ENCODE data around the gene FARP1.
A peak's percentile ranks its signal among the peaks of the same experiment; 100 is the strongest.

FARP1 gene

GRCh38 chr13:98492335-98493041 lies 349.6 kb downstream of the FARP1 start:
- Histone ChIP-seq H3K4me3 (ENCODE audit: low read depth in 1 of 2, low read length in 1 of 2) (no peak overlapping the region), H3K9me3 (no peaks in the 10 kb centered on the region), H3K27me3 (no peaks in the 10 kb centered on the region), H3K36me3 (peaks cover 4% of the 10 kb centered on the region), H3K4me1 (ENCODE audit: control insufficient read depth in 1 of 2, insufficient read depth in 1 of 2, low read depth in 1 of 2, low read length in 1 of 2) (peaks cover 9 to 19% of the 10 kb centered on the region in 2 experiments), H3K27ac (no peak overlapping the region)
- TF ChIP-seq CTCF (IDR thresholded peaks at IDR 0.05), result no peak

- Histone ChIP-seq H3K27ac (no peak overlapping the region), H3K9me3 (no peaks in the 10 kb centered on the region), H3K4me3 (ENCODE audit: low read depth in 1 of 2, low read length in 1 of 2) (no peak overlapping the region), H3K27me3 (no peaks in the 10 kb centered on the region), H3K36me3 (peaks cover 6% of the 10 kb centered on the region), H3K4me1 (ENCODE audit: control insufficient read depth in 1 of 2, insufficient read depth in 1 of 2, low read depth in 1 of 2, low read length in 1 of 2) (peaks cover 4 to 15% of the 10 kb centered on the region in 2 experiments)
- TF ChIP-seq CTCF (IDR thresholded peaks at IDR 0.05), result no peak
These were observed 350.3 kb downstream of the FARP1 start for GRCh38 chr13:98493042-98493712.

GRCh38 chr13:98494769-98495168 lies 351.9 kb downstream of the FARP1 start:
- no peak overlapping the region for H3K4me3 ChIP-seq (ENCODE audit: low read depth in 1 of 2, low read length in 1 of 2)
- no peak overlapping the region for H3K27ac ChIP-seq
- no peak for TF ChIP-seq CTCF (IDR thresholded peaks at IDR 0.05)
- peaks cover 4 to 15% of the 10 kb centered on the region in 2 experiments for H3K4me1 ChIP-seq (ENCODE audit: control insufficient read depth in 1 of 2, insufficient read depth in 1 of 2, low read depth in 1 of 2, low read length in 1 of 2)
- no peaks in the 10 kb centered on the region for H3K9me3 ChIP-seq
- H3K27me3 ChIP-seq, result no peaks in the 10 kb centered on the region
- H3K36me3 ChIP-seq, result peaks cover 18% of the 10 kb centered on the region

GRCh38 chr13:98495627-98496478 lies 353.0 kb downstream of the FARP1 start:
- Histone ChIP-seq H3K9me3 (no peaks in the 10 kb centered on the region), H3K4me1 (ENCODE audit: control insufficient read depth in 1 of 2, insufficient read depth in 1 of 2, low read depth in 1 of 2, low read length in 1 of 2) (peaks cover 4 to 15% of the 10 kb centered on the region in 2 experiments), H3K36me3 (peaks cover 19% of the 10 kb centered on the region), H3K27me3 (no peaks in the 10 kb centered on the region), H3K4me3 (ENCODE audit: low read depth in 1 of 2, low read length in 1 of 2) (no peak overlapping the region), H3K27ac (peak overlapping the region; percentile 14)
- TF ChIP-seq CTCF (IDR thresholded peaks at IDR 0.05), result no peak

- Histone ChIP-seq H3K4me1 (ENCODE audit: control insufficient read depth in 1 of 2, insufficient read depth in 1 of 2, low read depth in 1 of 2, low read length in 1 of 2) (peaks cover 4 to 15% of the 10 kb centered on the region in 2 experiments), H3K27me3 (no peaks in the 10 kb centered on the region), H3K9me3 (no peaks in the 10 kb centered on the region), H3K27ac (no peak overlapping the region), H3K36me3 (peaks cover 19% of the 10 kb centered on the region), H3K4me3 (ENCODE audit: low read depth in 1 of 2, low read length in 1 of 2) (no peak overlapping the region)
- TF ChIP-seq CTCF (IDR thresholded peaks at IDR 0.05), result no peak
These were observed 353.5 kb downstream of the FARP1 start for GRCh38 chr13:98496479-98496791.

Data from neutrophil (primary cell).